ENCODE data around the gene ITGAD.

ITGAD gene

GRCh38 chr16:31355431-31356100, 37.6 kb upstream of the ITGAD start:
- H3K27me3 ChIP-seq (ENCODE audit: insufficient read depth, low read length, poor library complexity, severe bottlenecking) = no peaks in the 10 kb centered on the region
- no peaks in the 10 kb centered on the region for H4K20me1 ChIP-seq (ENCODE audit: insufficient read depth, low read length, poor library complexity, severe bottlenecking)
- H3F3A ChIP-seq (ENCODE audit: low read depth) = no peaks in the 10 kb centered on the region
- no peaks in the 10 kb centered on the region for H3K36me3 ChIP-seq (ENCODE audit: insufficient read depth, low read length)
- no peaks in the 10 kb centered on the region for H3K9me2 ChIP-seq (replicated peaks; ENCODE audit: low read depth, low read length)
- no peaks in the 10 kb centered on the region for H3K79me2 ChIP-seq (ENCODE audit: insufficient read depth, low read length)
- H3K4me2 ChIP-seq (ENCODE audit: low read depth, low read length, poor library complexity, severe bottlenecking) = peak overlapping the region; percentile 66
- peak overlapping the region; percentile 72 for H3K4me3 ChIP-seq (ENCODE audit: low read length, poor library complexity, severe bottlenecking)
- peaks cover 15% of the 10 kb centered on the region for H3K4me1 ChIP-seq (ENCODE audit: insufficient read depth, low read length, poor library complexity, severe bottlenecking)
- H3K9me3 ChIP-seq (ENCODE audit: insufficient read depth, low read depth, low read length) = no peaks in the 10 kb centered on the region
- no peak overlapping the region for H2AFZ ChIP-seq (ENCODE audit: low read length)
- peak overlapping the region; percentile 44 for H3K9ac ChIP-seq (ENCODE audit: low read depth, low read length, poor library complexity, severe bottlenecking)
- TF ChIP-seq EZH2phosphoT487 (IDR thresholded peaks at IDR 0.05; ENCODE audit: borderline replicate concordance) = no peak
- TF ChIP-seq CTCF (conservative IDR thresholded peaks at IDR 0.05; ENCODE audit: low read length) = no peak

- Histone ChIP-seq H3K9me2 (replicated peaks; ENCODE audit: low read depth, low read length) (no peaks in the 10 kb centered on the region), H3K36me3 (ENCODE audit: insufficient read depth, low read length) (no peaks in the 10 kb centered on the region), H3K4me2 (ENCODE audit: low read depth, low read length, poor library complexity, severe bottlenecking) (no peak overlapping the region), H3K9ac (ENCODE audit: low read depth, low read length, poor library complexity, severe bottlenecking) (no peak overlapping the region), H3K79me2 (ENCODE audit: insufficient read depth, low read length) (no peaks in the 10 kb centered on the region), H3K27me3 (ENCODE audit: insufficient read depth, low read length, poor library complexity, severe bottlenecking) (no peaks in the 10 kb centered on the region), H3K4me1 (ENCODE audit: insufficient read depth, low read length, poor library complexity, severe bottlenecking) (peaks cover 15% of the 10 kb centered on the region), H3K4me3 (ENCODE audit: low read length, poor library complexity, severe bottlenecking) (no peak overlapping the region), H3K9me3 (ENCODE audit: insufficient read depth, low read depth, low read length) (no peaks in the 10 kb centered on the region), H3F3A (ENCODE audit: low read depth) (no peaks in the 10 kb centered on the region), H2AFZ (ENCODE audit: low read length) (no peak overlapping the region), H4K20me1 (ENCODE audit: insufficient read depth, low read length, poor library complexity, severe bottlenecking) (no peaks in the 10 kb centered on the region)
- TF ChIP-seq CTCF (conservative IDR thresholded peaks at IDR 0.05; ENCODE audit: low read length) (peak; percentile 44; the same call in 1 of the 2 replicates), EZH2phosphoT487 (IDR thresholded peaks at IDR 0.05; ENCODE audit: borderline replicate concordance) (no peak)
Observed at GRCh38 chr16:31356566-31357323, 36.4 kb upstream of the ITGAD start.

GRCh38 chr16:31357324-31358109, 35.6 kb upstream of the ITGAD start:
- no peaks in the 10 kb centered on the region for H3K9me2 ChIP-seq (replicated peaks; ENCODE audit: low read depth, low read length)
- TF ChIP-seq CTCF (conservative IDR thresholded peaks at IDR 0.05; ENCODE audit: low read length) (no peak), EZH2phosphoT487 (IDR thresholded peaks at IDR 0.05; ENCODE audit: borderline replicate concordance) (no peak)
- H3K9ac ChIP-seq (ENCODE audit: low read depth, low read length, poor library complexity, severe bottlenecking) = no peak overlapping the region
- H3K4me2 ChIP-seq (ENCODE audit: low read depth, low read length, poor library complexity, severe bottlenecking) = no peak overlapping the region
- no peaks in the 10 kb centered on the region for H4K20me1 ChIP-seq (ENCODE audit: insufficient read depth, low read length, poor library complexity, severe bottlenecking)
- H3F3A ChIP-seq (ENCODE audit: low read depth) = no peaks in the 10 kb centered on the region
- no peaks in the 10 kb centered on the region for H3K9me3 ChIP-seq (ENCODE audit: insufficient read depth, low read depth, low read length)
- no peaks in the 10 kb centered on the region for H3K27me3 ChIP-seq (ENCODE audit: insufficient read depth, low read length, poor library complexity, severe bottlenecking)
- H3K4me3 ChIP-seq (ENCODE audit: low read length, poor library complexity, severe bottlenecking) = no peak overlapping the region
- no peaks in the 10 kb centered on the region for H3K36me3 ChIP-seq (ENCODE audit: insufficient read depth, low read length)
- H2AFZ ChIP-seq (ENCODE audit: low read length) = no peak overlapping the region
- no peaks in the 10 kb centered on the region for H3K79me2 ChIP-seq (ENCODE audit: insufficient read depth, low read length)
- peaks cover 15% of the 10 kb centered on the region for H3K4me1 ChIP-seq (ENCODE audit: insufficient read depth, low read length, poor library complexity, severe bottlenecking)

Measured in Loucy (cell line).